Measurements from ENCODE around the gene ACIN1. TPM values are rescaled to one million over a fixed set of nuclear protein-coding genes. Genes with fewer than 3 reads are reported as not detected.
A peak's percentile ranks its signal among the peaks of the same experiment; 100 is the strongest.

Gene ACIN1
- total and polyA plus RNA-seq, 2 of the 13 experiments (the other 11 are each of a cell fraction or from before 2014, with no cell fraction given), result 165 to 183 TPM

- no peak for TF ChIP-seq CHCHD3 (CRISPR knock-in tag; IDR thresholded peaks at IDR 0.05)
- TF ChIP-seq TFDP1 (CRISPR knock-in tag; IDR thresholded peaks at IDR 0.05; ENCODE audit: borderline replicate concordance), result 0 out of 2 replicates have a peak, but pooled peaks have one; percentile 45
- no peak for TF ChIP-seq MED13 (CRISPR knock-in tag; IDR thresholded peaks at IDR 0.05)
- TF ChIP-seq ZFY (CRISPR knock-in tag; IDR thresholded peaks at IDR 0.05), result 0 out of 2 replicates have a peak, but pooled peaks have one; percentile 28
- no peak for TF ChIP-seq NFIC (IDR thresholded peaks at IDR 0.05; ENCODE audit: low read length)
- 0 out of 2 replicates have a peak, but pooled peaks have one; percentile 27 for TF ChIP-seq ZNF740 (CRISPR knock-in tag; IDR thresholded peaks at IDR 0.05)
- peak; percentile 93 for TF ChIP-seq PCBP2 (optimal IDR thresholded peaks at IDR 0.05; ENCODE audit: low read depth, low read length, poor library complexity, severe bottlenecking)
- TF ChIP-seq ZNF567 (CRISPR knock-in tag; IDR thresholded peaks at IDR 0.05; ENCODE audit: borderline replicate concordance), result peak; percentile 54; the same call in 1 of the 2 replicates
- no peak for TF ChIP-seq ZNF703 (CRISPR knock-in tag; IDR thresholded peaks at IDR 0.05; ENCODE audit: borderline replicate concordance)
- peak; percentile 22; the same call in 1 of the 2 replicates for TF ChIP-seq ZNF777 (CRISPR knock-in tag; IDR thresholded peaks at IDR 0.05)
- TF ChIP-seq HOXA3 (CRISPR knock-in tag; IDR thresholded peaks at IDR 0.05), result no peak
- 0 out of 2 replicates have a peak, but pooled peaks have one; percentile 16 for TF ChIP-seq PRDM4 (CRISPR knock-in tag; IDR thresholded peaks at IDR 0.05; ENCODE audit: borderline replicate concordance)
- peak; percentile 6 for TF ChIP-seq ZNF407 (CRISPR knock-in tag; IDR thresholded peaks at IDR 0.05; ENCODE audit: not compliant biosample characterization)
- TF ChIP-seq ATAD3A (CRISPR knock-in tag; IDR thresholded peaks at IDR 0.05), result no peak
- TF ChIP-seq ZNF598 (CRISPR knock-in tag; IDR thresholded peaks at IDR 0.05; ENCODE audit: borderline replicate concordance), result 0 out of 2 replicates have a peak, but pooled peaks have one; percentile 5
- TF ChIP-seq FLYWCH1 (CRISPR knock-in tag; IDR thresholded peaks at IDR 0.05), result no peak
Observed at GRCh38 chr14:23070262-23071129, 24.4 kb downstream of the ACIN1 start (continued).

Measured in HepG2 (cell line).